ENCODE measurements around the gene DRGX.

- TF ChIP-seq POLR2A (IDR thresholded peaks at IDR 0.05; ENCODE audit: extremely low read depth, insufficient read length) (no peak), CTCF (IDR thresholded peaks at IDR 0.05; ENCODE audit: low read depth, low read length) (peak; percentile 45), MYC (IDR thresholded peaks at IDR 0.05; ENCODE audit: low read depth, low read length) (0 out of 2 replicates have a peak, but pooled peaks have one; percentile 18)
These were observed 12.8 kb upstream of the DRGX start for GRCh38 chr10:49408519-49409306.

Data from NB4 (cell line).